Right ventricle myocardium inferior (tissue), 1 donor: ENCODE measurements around the gene DIAPH3. TPM values are rescaled to one million over a fixed set of nuclear protein-coding genes. Genes with fewer than 3 reads are reported as not detected.

ENCODE experiments used
- ATAC-seq: fragments of 200-7000 bp; cut with Tn5 transposase; one replicate; pipeline ENCODE4 v1.9.1; 2020; ENCODE audit warnings: mild to moderate bottlenecking, moderate library complexity
- DNase-seq: peaks from one replicate; pipeline ENCODE4 v3.0.0; 2021; ENCODE audit errors: missing footprints
- intact Hi-C: fragments of 100-400 bp; cut with DNase I; formaldehyde crosslinking; loops from one replicate; pipeline ENCODE4 v1.11.0; 2022
- total RNA-seq: library from RNA; stranded (reverse); fragmentation: NEBNext Ultra II Directional; extraction: Animal tissue kit (Norgen Biotek cat#: 25700); gene quantifications from one replicate; pipeline ENCODE4 v1.2.1, GENCODE V29; 2021
- donor health status: DM: no; HTN: yes; CAD: no; lungs with severe emphysema.

Gene DIAPH3
- total RNA-seq, 1 donor from 2014 or later = 0.46 TPM

DNA sequence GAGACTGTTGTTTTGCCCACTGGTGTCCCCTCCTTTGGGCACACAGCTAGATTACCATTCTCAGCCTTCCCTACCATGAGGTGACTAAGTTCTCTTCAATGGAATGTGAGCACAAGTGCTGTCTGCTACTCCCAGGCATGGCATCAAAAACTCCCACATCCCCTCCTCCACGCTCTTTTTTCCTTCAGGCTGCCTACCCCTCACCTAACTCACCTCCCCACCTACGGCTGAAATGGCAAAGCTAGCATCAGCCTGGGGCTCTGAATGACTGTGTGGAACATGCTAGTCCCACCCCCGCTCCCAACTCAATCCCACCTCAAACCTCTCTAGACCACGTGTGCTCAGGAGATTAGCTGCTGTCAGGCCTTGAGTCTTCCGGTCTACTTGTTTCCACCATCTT lies 512.2 kb downstream of the DIAPH3 start:
- intact Hi-C loops = no loop called here
- ATAC-seq (no peak), DNase-seq (no peak)

DNA sequence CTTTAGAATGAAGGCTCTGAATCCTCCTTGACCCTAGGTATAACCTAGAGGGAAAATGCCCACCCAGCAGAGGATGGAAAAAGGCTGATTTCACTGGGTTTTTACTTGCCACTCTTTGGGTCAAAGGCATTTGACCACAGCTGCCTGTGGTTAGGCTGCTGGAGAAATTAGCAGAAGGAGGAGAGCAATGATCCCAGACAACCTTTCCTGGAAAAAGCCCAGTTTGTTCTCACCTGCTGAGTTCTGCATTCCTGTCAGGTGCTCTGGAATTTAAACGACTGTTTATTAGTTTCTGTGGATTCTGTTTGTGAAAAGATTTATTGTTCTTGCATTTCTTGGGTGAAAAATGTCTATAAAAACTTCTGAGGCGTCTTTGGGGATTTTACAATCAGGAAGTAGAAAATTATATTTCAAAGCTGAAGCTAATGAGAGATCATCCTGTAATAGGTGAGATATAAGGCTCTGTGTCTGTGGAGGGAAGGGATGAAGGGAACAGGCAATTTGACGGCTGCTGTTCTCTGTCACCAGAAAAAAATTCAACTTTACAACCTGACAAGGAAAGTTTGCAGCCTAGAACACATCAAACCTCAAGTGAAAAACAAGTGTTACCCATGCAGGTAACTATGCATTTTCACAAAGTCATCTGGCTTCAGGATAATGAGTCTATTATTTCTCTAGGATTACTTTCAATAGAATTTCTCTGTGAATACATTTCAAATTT lies 519.7 kb downstream of the DIAPH3 start:
- ATAC-seq = no peak
- no peak for DNase-seq
- intact Hi-C loops = no loop called here

DNA sequence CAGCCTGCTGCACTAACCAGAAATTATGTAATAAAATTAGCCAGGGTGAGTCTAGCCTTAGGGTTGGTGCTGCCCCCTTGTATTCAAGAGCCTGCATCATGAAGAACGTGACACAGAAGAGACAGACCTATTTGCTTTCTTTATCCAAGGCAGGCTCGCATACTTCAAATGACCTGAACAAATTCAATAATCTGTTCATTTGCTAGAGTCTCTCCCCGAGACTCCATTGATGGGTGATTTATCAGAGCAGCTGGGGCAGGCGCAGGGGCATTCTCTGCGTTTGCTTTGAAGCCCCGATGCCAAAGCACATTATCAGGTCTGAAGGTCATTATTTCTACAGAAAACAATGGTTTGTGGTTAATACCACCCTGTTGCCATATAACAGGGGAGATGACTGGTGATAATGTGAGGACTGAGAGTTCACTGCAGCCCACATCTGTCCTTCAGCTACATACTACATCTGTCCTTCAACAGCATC lies 520.3 kb downstream of the DIAPH3 start:
- no peak for ATAC-seq
- DNase-seq = no peak
- intact Hi-C loops = no loop called here

DNA sequence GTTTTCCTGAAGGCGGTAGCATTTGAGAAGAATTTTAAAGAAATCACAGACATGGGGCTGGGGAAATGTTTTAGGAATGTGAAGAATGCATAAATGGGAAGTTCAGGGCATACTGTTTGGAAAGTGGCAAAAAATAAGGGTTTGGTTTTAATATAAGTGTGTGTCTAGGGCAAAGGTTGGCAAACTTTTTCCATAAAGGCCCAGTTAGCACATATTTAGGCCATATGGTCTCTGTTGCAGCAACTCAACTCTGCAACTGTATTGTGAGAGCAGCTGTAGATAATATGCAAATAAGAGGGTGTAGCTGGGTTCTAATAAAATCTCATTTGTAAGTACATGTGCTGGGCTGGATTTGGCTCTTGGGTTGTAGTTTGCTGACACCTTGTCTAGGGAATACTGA lies 521.9 kb downstream of the DIAPH3 start:
- no peak for ATAC-seq
- intact Hi-C loops = no loop called here

DNA sequence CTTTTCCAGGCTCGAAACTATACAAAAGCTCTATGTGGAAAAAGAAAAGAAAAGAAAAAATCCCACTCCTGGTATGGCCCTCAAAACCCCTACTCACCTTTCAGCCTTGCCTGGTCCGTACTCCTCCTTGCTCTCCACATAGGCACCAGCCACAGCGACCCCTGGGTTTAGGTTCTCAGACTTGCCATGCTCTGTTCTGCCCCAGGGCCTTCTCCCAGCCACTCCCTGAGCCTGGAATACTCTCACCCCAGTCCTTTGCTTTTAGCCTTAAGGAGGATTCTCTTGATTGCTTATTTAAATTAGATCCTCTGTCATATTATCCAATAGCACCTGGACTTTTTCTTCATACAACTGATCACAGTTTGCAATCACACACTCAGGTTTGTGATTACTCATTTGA lies 522.5 kb downstream of the DIAPH3 start:
- DNase-seq = no peak
- intact Hi-C loops = no loop called here
- ATAC-seq = no peak

More for the DNA sequence above, 521.9 kb downstream of the DIAPH3 start:
- DNase-seq = no peak

- no peak for ATAC-seq
- no peak for DNase-seq
- intact Hi-C loops = no loop called here
These were observed 525.3 kb downstream of the DIAPH3 start for GRCh38 chr13:59638404-59638803.

- ATAC-seq (no peak), DNase-seq (no peak)
- intact Hi-C loops = no loop called here
These were observed 528.1 kb downstream of the DIAPH3 start for GRCh38 chr13:59635589-59635988.

DNA sequence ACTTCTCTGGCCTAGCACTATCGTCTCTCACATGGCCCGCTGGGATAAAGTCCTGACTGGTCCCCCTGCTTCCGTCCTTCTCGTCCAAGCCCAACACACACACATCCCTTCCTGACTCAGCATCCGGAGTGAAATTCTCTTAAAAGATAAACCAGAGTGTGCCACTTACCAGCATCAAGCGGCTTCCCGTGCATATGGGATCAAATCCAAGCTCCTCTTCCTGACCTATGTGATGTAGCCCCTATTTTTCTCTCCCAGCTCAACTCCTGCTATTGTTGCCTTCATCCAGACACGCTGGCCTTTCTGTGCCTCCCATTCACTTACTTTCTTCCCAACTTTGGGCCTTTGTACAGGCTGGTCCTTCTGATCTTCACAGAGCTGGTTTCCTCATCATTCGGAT lies 530.4 kb downstream of the DIAPH3 start:
- DNase-seq = no peak
- intact Hi-C loops = no loop called here
- ATAC-seq = no peak

DNA sequence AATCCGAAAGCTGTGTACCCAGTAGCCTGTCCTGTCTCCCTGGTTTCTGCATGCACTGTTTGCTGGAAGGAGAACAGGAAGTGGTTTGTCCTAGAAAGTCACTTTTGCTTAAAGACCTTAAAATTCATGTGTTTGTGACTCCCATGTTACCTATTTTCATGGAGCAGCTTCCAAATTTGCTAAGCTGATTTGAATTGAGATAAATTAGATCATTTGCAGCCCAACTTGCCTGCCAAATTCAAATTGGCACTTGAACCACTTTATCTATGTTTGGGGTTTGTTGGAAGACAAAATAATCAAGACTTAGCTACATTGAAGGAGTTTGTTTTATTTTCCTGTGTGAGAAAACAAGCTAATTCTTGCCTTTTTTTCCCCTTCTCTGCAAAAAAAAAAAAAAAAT lies 532.5 kb downstream of the DIAPH3 start:
- ATAC-seq (no peak), DNase-seq (no peak)
- intact Hi-C loops = no loop called here

DNA sequence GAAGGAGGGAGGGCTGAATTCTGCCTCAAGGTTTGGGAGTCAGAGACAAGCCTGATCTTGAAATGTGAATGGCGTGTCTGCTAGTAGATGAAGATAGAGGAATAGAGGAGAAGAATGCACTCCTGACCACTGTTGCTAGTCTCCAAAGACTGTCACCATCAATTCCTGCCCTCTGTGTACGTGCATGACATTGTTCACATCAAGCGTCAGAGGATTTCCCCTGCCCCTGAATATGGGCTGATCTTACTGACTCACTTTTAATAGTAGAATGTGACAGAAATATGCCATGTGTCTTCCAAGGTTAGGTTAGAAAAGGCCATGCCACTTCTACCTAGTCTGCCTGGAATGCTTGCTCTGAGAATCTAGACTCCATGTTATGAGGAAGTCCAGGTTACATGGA lies 538.6 kb downstream of the DIAPH3 start:
- intact Hi-C loops = no loop called here
- ATAC-seq (no peak), DNase-seq (no peak)

GRCh38 chr13:59623206-59623915 lies 540.4 kb downstream of the DIAPH3 start:
- ATAC-seq (no peak), DNase-seq (no peak)
- intact Hi-C loops = no loop called here

DNA sequence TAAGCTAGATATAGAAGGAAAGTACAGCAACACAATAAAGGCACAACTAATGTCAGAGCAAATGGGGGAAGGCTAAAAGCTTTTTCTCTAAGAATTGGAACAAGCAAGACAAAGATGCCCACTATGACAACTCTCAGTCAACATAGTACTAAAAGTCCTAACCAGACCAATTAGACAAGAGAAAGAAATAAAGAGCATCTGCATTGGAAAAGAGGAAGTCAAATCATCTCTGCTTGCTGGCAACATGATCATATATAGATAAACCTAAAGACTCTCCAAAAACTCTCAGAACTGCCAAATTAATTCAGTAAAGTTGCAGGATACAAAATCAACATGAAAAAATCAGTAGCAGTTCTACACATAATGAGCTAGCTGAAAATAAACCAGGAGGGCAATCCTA lies 542.0 kb downstream of the DIAPH3 start:
- ATAC-seq (no peak), DNase-seq (no peak)
- intact Hi-C loops = no loop called here

Other genes starting within 250 kb of the DIAPH3 start
- 40.2 TPM for gene TDRD3, start 233.3 kb upstream of the DIAPH3 start, total RNA-seq